Esophagus squamous epithelium (tissue), 5 donors: ENCODE data around the gene NCOR2. TPM values are rescaled to one million over a fixed set of nuclear protein-coding genes. Genes with fewer than 3 reads are reported as not detected.

Experiments
- DNase-seq: peaks from one replicate; lab custom pipeline; 2025; lab: John Stamatoyannopoulos, UW
- H3K27ac ChIP-seq, 4 donors: fragments of 200-600 bp; sonication (generic); one replicate each; pipeline ENCODE4 v1.5.1; 2016 to 2019; ENCODE audit warnings: mild to moderate bottlenecking in 1 of 4
- H3K27me3 ChIP-seq, 4 donors: fragments of 200-600 bp; sonication (generic); 1 replicate in 3 of 4; 2 replicates in 1 of 4; pipeline versions ENCODE4 v1.5.1 to v1.6.0; 2017 to 2021; ENCODE audit warnings: antibody characterized with exemption in 1 of 4
- H3K36me3 ChIP-seq, 3 donors: fragments of 200-600 bp; sonication (generic); one replicate each; pipeline ENCODE4 v1.5.1; 2016 to 2019
- H3K4me1 ChIP-seq, 3 donors: fragments of 200-600 bp; sonication (generic); one replicate each; pipeline ENCODE4 v1.5.1; 2017 to 2019
- H3K4me3 ChIP-seq, 4 donors: fragments of 200-600 bp; sonication (generic); 1 replicate in 3 of 4; 2 replicates in 1 of 4; pipeline ENCODE4 v1.5.1; 2016 to 2019; ENCODE audit warnings: mild to moderate bottlenecking in 2 of 4, moderate library complexity in 1 of 4
- H3K9me3 ChIP-seq, 3 donors: fragments of 200-600 bp; sonication (generic); one replicate each; pipeline ENCODE4 v1.5.1; 2016 to 2019
- CTCF ChIP-seq, 6 experiments: fragments of 450-650 bp in 4 of 6; fragments of 200-600 bp in 2 of 6; sonication (generic) in 2 of 6; IDR thresholded peaks; one replicate each; pipeline ENCODE4 v1.5.1; 2016 to 2019; ENCODE audit warnings: antibody characterized with exemption in 6 of 6, mild to moderate bottlenecking in 4 of 6, moderate library complexity in 4 of 6
- POLR2A ChIP-seq, 4 donors: fragments of 450-650 bp; IDR thresholded peaks; one replicate each; pipeline ENCODE4 v1.6.1; 2017; ENCODE audit warnings: antibody characterized with exemption in 4 of 4, mild to moderate bottlenecking in 4 of 4, moderate library complexity in 3 of 4
- WGBS, 2 donors: methylation state at CpG; one replicate each; pipeline ENCODE4 v1.1.5; 2018; 5-methylcytosine and 5-hydroxymethylcytosine counted together
- intact Hi-C: fragments of 100-400 bp; cut with DNase I; formaldehyde crosslinking; loops from one replicate; pipeline ENCODE4 v1.15.0; 2022
- total RNA-seq, 4 donors: library from RNA; depleted of rRNA; stranded (reverse); fragments of >200 nt; gene quantifications; one replicate each; pipeline ENCODE4 v1.1.0, GENCODE V29; 2016
- donor health status: DM: yes; HTN: yes; CAD: no.

Gene NCOR2
- total RNA-seq, 4 donors from 2014 or later: 17.7 to 84.1 (median 45.6) TPM

GRCh38 chr12:124554429-124555029 is 12.9 kb downstream of the NCOR2 start:
- no peak overlapping the region for H3K4me3 ChIP-seq
- 40 to 51% methylated on average over 1 to 9 of the region's 26 CpGs for WGBS, 2 donors
- intact Hi-C loops: no loop called here
- TF ChIP-seq CTCF (IDR thresholded peaks at IDR 0.05): no peak
- TF ChIP-seq POLR2A (IDR thresholded peaks at IDR 0.05): no peak
- no peak for DNase-seq
- peak overlapping the region in 1 of 4 donors; percentile 2 for H3K27ac ChIP-seq
- H3K9me3 ChIP-seq: no peaks in the 10 kb centered on the region
- peaks cover 0 to 10% (median 0%) of the 10 kb centered on the region in 3 donors for H3K36me3 ChIP-seq
- no peaks in the 10 kb centered on the region for H3K27me3 ChIP-seq
- H3K4me1 ChIP-seq: peaks cover 32 to 97% (median 53%) of the 10 kb centered on the region in 3 donors

GRCh38 chr12:124553862-124554428 is 13.5 kb downstream of the NCOR2 start:
- intact Hi-C loops: no loop called here
- WGBS, 2 donors: 65 to 72% methylated on average over 5 to 11 of the region's 18 CpGs

GRCh38 chr12:124551268-124552144 is 15.9 kb downstream of the NCOR2 start:
- Histone ChIP-seq H3K4me3 (no peak overlapping the region), H3K36me3 (peaks cover 0 to 6% (median 0%) of the 10 kb centered on the region in 3 donors), H3K9me3 (no peaks in the 10 kb centered on the region), H3K27me3 (no peaks in the 10 kb centered on the region), H3K4me1 (peaks cover 43 to 89% (median 61%) of the 10 kb centered on the region in 3 donors), H3K27ac (peak overlapping the region; percentile 52 to 84 (median 78))
- TF ChIP-seq CTCF (IDR thresholded peaks at IDR 0.05) (no peak), POLR2A (IDR thresholded peaks at IDR 0.05) (no peak)
- intact Hi-C loops: no loop called here
- WGBS, 2 donors: 26 to 39% methylated on average over 13 to 21 of the region's 25 CpGs
- no peak for DNase-seq

More at GRCh38 chr12:124553862-124554428, 13.5 kb downstream of the NCOR2 start:
- Histone ChIP-seq H3K27me3 (no peaks in the 10 kb centered on the region), H3K27ac (no peak overlapping the region), H3K4me1 (peaks cover 38 to 100% (median 59%) of the 10 kb centered on the region in 3 donors), H3K4me3 (no peak overlapping the region), H3K36me3 (peaks cover 0 to 7% (median 0%) of the 10 kb centered on the region in 3 donors), H3K9me3 (no peaks in the 10 kb centered on the region)
- no peak for TF ChIP-seq CTCF (IDR thresholded peaks at IDR 0.05)
- no peak for TF ChIP-seq POLR2A (IDR thresholded peaks at IDR 0.05)
- no peak for DNase-seq

- Histone ChIP-seq H3K4me1 (peaks cover 47 to 89% (median 65%) of the 10 kb centered on the region in 3 donors), H3K9me3 (no peaks in the 10 kb centered on the region), H3K27me3 (no peaks in the 10 kb centered on the region), H3K36me3 (peaks cover 0 to 6% (median 0%) of the 10 kb centered on the region in 3 donors), H3K4me3 (no peak overlapping the region), H3K27ac (peak overlapping the region; percentile 52 to 84 (median 78))
- WGBS, 2 donors: 22 to 34% methylated on average over 6 to 8 of the region's 11 CpGs
- DNase-seq: no peak
- TF ChIP-seq CTCF (IDR thresholded peaks at IDR 0.05) (no peak), POLR2A (IDR thresholded peaks at IDR 0.05) (no peak)
- intact Hi-C loops: no loop called here
Measured at GRCh38 chr12:124550123-124551089, 17.0 kb downstream of the NCOR2 start.
